HG03097 (cell line): ENCODE data around the gene CH25H.
A peak's percentile ranks its signal among the peaks of the same experiment; 100 is the strongest.
"Not testable (repeated sequence)": the region's sequence is repeated elsewhere in the genome, so short reads cannot be mapped to it uniquely, and the experiment has no call there.

Experiments
- ATAC-seq: cut with Tn5 transposase; IDR thresholded peaks from one replicate; pipeline ENCODE4 v1.9.1; 2021; ENCODE audit not compliant: unreplicated experiment, low FRiP score

Gene CH25H, protein sequence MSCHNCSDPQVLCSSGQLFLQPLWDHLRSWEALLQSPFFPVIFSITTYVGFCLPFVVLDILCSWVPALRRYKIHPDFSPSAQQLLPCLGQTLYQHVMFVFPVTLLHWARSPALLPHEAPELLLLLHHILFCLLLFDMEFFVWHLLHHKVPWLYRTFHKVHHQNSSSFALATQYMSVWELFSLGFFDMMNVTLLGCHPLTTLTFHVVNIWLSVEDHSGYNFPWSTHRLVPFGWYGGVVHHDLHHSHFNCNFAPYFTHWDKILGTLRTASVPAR

DNA sequence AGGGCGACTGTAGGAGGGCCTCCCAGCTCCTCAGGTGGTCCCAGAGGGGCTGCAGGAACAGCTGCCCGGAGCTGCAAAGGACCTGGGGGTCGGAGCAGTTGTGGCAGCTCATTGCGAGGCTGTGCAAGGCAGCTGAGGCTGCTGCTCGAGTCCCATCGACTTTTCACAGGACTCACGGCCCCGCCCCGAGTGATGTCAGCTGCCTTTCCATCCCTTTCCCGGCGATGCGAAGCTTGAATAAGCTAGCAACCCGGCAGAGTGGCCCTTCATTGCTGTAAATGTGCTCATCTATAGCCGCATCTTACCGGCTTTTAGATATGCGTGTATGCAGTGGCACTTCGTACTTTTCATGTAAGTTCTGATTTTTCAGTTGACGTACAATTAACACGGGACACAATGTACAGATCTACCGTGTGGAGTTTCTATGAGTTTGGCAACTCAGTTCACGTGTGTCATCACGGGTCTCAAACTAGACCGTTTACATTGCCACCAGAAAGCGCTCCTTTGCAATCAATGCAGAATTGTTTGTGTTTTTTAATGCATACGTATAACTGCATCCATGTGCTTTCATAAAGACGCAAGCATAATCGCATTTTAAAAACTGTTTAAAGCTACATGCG is at the start of gene CH25H:
Gene CH25H, minus strand, starts transcription at position 137 of the 620 bp plus-strand sequence. Its CDS starts 25 bp downstream, at position 112.
- ATAC-seq, result no peak

DNA sequence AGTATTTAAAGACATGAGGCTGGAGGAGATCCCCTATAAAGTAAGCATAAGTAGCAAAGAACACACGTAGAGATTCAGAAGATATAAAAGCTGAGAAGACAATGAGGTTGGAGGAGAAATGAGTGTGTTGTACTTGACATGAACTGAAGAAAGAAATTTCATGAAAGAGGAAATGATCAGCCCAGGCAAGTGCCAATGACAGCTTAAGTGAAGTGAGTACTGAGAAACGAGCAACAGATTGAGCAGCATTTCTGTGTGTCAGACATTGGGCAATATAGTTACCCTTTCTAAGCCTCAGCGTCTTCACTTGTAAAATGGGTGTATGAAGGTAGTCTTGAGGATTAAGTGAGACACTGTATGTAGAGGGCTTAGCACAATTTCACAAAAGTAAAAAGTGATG is 49.2 kb upstream of the CH25H start:
- ATAC-seq, result no peak

DNA sequence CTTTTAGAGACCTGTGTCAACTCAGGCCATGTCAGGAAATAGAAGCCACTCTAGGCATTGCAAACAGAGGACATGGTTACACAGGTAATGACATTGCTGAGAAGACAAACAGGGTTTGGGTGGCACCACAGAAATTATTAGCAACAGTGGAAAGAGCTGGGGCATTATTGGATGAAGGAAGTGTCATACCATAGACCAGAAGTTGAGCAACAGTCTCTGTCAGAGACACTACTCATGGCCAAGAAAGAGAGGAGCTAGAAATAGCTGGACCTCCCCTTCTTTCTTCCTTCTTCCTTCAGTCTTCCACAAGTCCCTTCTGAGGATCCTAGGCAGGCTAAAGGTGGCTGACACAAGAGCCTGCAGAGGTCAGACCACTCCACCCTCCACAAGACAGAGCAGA is 48.7 kb upstream of the CH25H start:
- ATAC-seq, result no peak

DNA sequence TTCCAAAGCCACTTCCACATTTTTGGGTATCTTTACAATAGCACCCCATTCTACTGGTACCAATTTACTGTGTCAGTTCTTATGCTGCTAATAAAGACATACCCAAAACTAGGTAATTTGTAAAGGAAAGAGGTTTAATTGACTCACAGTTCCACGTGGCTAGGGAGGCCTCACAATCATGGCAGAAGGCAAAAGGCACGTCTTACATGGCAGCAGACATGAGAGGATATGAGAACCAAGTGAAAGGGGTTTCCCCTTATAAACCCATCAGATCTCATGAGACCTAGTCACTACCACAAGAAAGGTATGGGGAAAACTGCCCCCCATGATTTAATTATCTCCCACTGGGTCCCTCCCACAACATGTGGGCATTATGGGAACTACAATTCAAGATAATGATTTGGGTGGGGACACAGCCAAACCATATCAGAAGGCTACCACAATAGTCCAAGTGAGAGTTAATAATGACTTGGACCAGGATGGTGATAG is 48.0 kb upstream of the CH25H start:
- ATAC-seq, result not testable (repeated sequence)

DNA sequence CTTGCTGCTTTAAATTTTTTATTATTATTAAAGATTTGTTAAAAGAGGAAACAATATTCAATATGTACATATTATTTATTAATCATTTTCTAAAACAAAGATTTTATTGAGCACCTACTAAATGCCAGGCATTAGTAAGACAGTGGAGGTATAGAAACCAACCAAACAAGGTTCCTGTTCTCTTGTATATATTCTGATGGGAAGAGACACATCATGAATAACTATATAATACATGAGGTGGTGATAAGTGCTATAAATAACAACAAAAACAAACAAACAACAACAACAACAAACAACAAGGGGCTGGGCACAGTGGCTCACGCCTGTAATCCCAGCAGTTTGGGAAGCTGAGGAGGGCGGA is 45.1 kb upstream of the CH25H start:
- ATAC-seq, result no peak

DNA sequence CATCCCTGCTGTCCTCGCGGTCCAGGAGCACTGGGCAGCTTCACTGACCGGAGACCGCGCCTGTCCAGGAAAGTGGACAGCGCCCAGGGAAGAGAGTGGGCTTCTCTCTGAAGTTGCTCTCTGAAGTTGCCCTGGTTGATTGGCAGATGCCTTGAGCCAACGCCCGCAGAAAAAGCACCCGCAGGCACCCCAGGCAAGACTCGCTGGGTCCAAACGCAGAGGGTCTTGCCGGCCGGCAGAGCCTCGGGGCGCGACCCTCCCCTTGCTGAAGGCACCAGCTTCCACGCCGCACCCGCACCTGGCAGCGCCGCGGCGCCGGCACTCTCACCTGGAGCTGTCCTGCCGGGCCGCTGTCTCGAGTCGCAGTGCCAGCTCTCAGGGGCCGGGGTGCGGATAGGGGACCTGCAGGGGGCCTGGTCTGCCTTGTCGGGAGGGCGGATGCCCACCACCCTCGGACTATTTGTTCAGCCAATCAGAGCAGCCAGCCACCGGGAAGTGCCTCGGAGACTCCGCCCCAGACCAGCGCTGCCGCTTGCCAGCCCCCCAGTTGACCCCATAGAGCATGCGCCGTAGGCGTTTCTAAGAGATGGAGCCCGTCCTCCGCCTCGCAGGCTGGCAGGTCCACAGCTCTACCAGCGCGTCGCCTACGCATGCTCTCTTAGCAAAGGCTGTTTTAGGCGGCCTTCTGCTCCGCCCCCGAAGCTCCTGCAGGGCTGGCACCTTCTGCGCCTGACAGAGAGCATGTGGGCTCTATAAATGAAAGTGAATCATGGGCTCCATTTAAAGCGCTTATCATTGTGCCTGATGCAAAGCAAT is 44.5 kb upstream of the CH25H start, which contains the start of gene LIPA:
Gene LIPA, minus strand, starts transcription at position 367 of the 816 bp plus-strand sequence. CDS start 4,127 bp downstream, outside the sequence.
- ATAC-seq, result peak; percentile 98

DNA sequence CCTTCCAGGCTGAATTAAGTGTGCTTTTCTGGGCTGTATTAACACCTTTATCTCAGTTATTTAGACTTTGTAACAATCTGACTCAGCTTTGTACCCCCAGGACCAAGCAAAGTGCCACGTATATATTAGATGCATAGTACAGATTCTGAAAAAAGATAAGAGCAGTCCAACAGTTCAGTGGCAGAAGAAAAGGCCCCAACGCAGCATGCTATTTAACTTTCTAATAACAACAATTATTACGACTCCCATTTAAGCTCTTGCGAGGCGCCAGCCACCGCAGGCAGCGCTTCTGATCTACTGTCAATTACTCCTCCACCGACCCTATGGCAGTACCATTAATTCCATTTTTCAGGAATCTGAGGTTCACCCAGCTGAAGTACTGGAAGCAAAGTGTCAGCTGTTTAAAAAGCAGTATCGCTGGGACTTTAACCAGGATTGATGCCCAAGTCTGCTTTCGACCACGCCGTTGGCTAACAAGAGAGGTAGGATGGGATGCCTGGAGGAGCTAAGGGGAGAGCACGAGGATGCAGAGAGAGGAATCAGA is 43.8 kb upstream of the CH25H start:
- no peak for ATAC-seq

DNA sequence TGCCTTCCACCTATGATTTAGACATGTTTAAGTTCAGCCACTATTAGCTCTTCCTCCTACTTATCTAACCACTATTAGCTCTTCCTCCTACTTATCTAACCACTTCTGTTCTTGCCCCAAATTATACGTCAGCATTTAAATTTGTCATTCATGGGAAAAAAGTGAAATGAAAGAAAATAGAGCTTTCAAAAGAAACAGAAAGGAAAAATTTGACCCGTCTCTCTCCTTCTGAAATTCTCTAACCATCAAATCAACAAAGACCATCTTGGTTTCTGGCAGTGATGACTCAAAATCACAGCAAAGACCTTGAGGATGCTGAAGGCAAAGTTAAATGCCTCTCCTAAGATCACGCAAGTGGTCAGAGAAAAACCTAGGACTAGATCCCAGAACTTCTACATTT is 41.9 kb upstream of the CH25H start:
- ATAC-seq, result no peak

DNA sequence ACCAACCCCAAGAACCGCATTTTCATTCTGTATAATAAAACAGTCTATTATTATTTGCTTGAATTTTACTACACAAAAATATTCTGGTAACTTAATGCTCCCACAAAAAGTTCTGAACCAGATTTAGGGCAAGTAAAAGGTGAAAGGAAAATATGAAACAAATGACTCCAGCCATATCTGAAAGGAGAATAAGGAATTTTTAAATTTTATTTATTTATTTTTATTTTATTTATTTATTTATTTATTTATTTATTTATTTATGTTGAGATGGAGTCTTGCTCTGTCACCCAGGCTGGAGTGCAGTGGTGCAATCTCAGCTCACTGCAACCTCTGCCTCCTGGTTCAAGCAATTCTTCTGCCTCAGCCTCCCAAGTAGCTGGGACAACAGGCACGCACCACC is 40.5 kb upstream of the CH25H start:
- ATAC-seq, result not testable (repeated sequence)

DNA sequence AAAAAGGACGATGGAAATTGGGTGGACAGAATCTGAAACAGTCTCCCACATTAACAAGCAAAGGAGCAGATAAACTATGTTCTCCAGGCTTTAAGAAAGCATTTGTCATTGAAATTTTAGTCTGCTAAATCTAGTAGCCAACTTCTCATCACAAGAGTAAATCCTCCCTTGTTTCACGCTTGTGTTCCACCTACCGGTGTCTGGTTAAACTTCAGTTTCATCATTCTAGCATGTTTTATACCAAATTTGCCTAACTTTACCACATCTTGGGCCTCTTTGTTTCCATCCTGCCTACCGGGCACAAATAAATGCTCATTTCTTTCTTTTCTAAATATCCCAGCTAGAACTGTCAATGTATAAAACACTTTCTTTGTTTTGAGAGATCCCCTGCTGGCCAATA is 38.7 kb upstream of the CH25H start:
- ATAC-seq, result no peak

DNA sequence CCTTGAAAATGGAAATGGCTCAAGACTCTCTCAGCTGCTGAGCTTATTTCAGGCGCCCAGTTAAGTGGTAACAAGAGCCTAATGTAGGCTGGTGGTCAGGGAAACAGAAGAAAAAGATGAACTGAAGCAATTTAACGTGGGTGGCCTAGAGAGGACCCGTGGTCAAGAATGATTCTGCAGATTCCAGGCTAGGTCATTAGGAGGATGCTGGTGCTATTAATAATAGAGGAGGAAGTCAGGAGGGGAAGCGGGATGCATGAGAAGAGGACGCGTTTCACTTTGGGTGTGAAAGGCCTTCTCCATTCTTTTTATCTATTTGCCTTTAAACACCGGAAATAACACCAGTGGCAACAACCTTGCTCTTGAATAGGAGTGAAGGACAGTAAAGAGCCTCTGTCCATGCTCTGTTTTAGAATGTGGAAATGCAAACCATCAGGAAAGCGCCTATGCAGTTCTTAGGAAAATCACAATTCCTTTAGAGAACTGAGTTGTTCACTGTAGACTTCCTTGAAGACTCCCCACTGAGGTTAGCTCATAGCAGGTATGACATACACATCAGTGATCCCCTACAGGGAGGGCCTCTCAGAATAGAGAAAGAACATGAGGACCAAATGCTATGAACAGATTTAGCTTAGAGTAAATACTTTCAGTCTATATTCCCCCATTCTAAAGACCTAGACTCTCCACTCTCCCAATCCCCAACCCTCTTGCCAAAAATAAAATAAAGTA is 35.9 kb upstream of the CH25H start:
- ATAC-seq, result no peak

DNA sequence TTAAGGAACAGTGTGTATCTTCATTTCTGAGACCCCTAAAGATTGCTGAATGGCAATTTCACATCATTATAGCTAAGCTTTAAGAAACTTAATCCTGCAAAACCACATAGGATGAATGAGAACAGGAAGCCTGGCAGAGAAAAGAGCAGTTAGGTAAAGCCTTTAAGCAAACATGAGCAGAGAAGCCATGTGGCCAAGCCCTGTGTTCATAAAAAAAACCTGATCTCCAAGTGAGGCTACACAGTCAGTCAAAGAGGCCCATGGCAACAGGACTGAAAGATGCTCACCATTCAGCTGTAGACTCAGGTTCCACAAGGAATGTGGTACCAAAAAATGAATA is 35.2 kb upstream of the CH25H start:
- no peak for ATAC-seq

DNA sequence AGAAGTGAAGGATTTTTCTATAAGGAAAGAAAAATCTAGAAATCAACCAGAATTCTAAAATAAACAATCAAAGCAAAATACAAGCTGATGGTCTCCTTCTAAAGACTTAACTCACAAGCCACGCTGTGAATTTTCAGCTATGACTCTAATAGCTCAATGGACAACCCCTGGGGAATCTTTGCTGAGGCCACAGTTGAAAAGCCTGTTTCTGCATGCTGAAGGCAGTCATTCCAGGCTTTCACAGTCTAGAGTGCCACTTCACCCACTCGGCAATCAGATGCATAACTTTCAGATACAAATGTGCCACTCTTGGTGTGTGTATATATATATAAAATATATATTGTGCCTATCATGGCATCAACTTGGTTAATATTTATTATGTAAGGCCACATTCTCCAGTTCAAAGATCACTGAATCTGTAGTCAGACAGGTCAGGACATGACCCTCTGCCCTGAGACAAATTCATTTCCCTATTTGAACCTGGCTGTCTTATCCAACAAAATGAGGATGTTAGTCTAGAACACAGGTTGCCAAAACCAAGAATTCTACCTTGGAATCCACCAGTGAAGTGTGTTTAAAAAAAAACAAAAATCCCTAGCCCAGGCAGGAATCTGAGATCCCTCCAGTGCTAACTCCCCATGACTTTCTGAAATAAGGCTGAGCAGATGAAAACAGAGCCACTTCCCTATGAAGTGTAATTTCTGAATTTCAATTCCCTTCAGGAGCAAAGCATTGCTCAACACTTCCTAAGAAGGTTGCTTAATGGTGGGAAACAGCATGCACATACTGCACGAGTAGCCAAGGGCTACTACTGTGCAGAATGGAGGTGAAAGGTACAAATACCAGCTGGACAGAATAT is 34.6 kb upstream of the CH25H start:
- ATAC-seq, result no peak

DNA sequence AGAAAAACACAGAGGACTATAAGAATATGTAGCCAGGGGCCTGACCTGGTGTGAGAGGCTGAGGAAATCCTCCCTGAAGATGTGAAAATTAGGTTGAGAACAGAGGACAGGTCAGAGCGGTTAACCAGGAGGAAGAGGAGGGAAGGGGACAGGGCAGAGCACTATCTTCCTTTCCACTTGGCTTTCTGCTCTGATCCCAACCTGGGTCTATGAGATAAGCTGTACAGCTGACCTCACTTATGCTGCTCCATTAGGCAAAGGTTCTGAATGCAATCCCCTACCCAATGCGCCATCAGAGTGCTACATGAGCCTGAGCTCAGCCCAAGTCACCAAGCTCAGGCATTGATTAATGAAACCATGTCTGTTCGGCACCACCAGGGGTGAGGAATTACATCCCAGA is 33.9 kb upstream of the CH25H start:
- no peak for ATAC-seq

DNA sequence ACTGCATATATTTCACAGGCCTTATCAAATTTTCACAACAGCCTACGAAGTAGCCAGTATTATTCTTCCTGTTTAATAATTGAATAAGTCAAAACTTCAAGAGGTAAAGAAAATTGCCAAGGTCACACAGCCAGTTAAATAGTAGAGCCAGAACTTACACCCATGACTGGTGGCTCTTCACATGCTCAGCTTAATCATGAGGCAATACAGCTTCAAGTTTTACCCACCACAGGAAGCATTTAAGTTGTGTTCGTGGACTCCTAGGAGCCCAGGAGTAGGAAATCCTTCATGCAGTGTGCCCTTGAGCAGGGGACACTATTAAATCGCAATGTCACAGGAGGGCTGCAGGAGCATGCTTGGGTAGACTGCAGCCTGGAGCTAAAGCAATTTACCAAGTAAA is 33.4 kb upstream of the CH25H start:
- ATAC-seq, result no peak

DNA sequence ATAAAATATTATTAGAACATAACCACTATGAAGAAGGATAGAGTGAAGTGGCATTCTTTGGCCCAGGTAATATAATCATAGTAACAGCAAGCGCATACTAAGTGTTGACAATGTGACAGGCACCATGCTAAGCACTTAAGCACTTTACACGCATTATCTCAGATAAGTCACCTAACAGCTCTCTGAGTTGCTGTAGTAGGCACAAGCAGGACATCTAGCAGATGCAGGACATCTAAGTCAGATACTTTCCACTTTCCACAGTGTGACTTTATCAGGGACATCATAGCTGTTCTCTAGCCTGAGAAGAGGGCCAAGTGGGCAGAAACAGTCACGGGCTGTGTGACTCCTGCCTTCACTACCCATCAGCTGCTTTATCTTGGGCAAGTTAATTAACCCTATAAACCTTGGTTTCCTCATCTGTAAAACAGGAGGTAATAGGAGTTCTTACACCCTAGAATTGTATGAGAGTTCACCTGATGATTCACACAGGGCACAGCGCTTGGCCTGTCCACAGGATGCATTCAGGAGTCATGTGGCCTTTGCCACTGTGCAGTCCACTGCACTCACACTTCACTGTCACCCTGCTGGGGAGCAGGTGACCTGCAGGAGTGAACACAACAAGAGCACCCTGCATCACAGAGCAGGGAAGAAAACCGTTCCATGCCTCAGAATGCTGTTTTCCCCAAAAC is 32.0 kb upstream of the CH25H start:
- ATAC-seq, result no peak

DNA sequence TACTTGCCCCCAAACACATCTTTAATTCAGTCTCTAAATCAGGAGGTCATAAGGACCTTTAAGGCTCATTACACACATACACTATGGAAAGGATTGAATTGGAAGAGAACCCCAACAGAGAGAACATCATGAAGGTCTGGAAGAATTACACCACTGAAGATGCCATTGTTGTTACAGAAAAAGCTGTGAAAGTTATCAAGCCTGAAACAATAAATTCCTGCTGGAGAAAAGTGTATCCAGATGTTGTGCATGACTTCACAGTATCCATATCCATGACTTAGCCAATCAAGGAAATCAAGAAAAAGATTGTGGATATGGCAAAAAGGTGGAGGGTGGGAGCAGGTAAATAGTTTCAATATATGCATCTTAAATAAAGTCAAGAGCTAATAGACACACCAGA is 30.7 kb upstream of the CH25H start:
- no peak for ATAC-seq

DNA sequence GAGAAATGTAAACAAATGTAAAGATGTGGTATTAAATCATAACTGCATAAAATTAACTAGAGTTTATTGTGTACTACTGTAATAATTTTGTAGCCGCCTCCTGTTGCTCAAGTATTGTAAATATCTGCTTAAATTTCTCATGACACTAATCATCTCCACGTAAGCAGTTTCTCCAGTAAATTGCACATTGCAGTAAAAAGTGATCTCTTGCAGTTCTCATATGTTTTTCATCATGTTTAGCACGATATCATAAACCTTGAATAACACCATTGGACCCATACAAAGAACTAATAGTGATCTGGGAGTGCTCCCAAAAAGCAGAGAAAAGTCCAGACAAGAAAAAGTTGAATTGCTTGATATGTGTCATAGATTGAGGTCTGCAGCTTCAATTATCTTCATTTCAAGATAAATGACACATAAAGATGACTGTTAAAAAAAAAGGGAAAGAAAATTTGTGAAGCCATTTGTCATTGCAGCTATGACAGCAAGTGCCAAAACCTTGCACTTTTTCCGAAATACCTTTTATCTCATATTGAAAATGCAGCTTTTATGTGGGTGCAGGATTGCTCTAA is 29.2 kb upstream of the CH25H start:
- no peak for ATAC-seq
